Caco-2 (cell line): Measurements from ENCODE around the gene MTPN. TPM values are rescaled to one million over a fixed set of nuclear protein-coding genes. Genes with fewer than 3 reads are reported as not detected.
A peak's percentile ranks its signal among the peaks of the same experiment; 100 is the strongest.

Source experiments
- BruUV-seq: library from RNA; stranded (reverse); fragments of 400-500 nt; replicated peaks from 2 replicates; lab custom pipeline; 2021; lab: Mats Ljungman, UMichigan
- CTCF ChIA-PET: fragments of 300-600 bp; sonication (Branson Sonifier 250); formaldehyde crosslinking; loops from one replicate; lab custom pipeline; 2022; ENCODE audit warnings: antibody characterized with exemption; lab: Charles Lee
- POLR2A ChIA-PET: fragments of 300-600 bp; sonication (Branson Sonifier 250); formaldehyde crosslinking; loops from one replicate; lab custom pipeline; 2022; ENCODE audit warnings: antibody characterized with exemption; lab: Charles Lee
- DNase-seq, 2 experiments: peaks; one replicate each; pipeline versions ENCODE4 v3.0.0 to v3.0.0-alpha.2; 2020 to 2022
- H3K27me3 ChIP-seq: replicated peaks from 2 replicates; pipeline ENCODE4 v1.6.0; 2011; ENCODE audit warnings: low read length; ENCODE audit not compliant: control insufficient read depth, insufficient read depth
- H3K36me3 ChIP-seq: 2 replicates; pipeline ENCODE4 v1.5.1; 2011; ENCODE audit warnings: low read length; ENCODE audit not compliant: control insufficient read depth, insufficient read depth
- H3K4me1 ChIP-seq: fragments of 250-450 bp; sonication (Bioruptor Pico); 2 replicates; pipeline ENCODE4 v1.5.1; 2020; ENCODE audit warnings: mild to moderate bottlenecking
- H3K4me3 ChIP-seq: 2 replicates; pipeline ENCODE4 v1.5.1; 2011; ENCODE audit warnings: low read depth, mild to moderate bottlenecking, control low read depth, low read length
- H3K9me3 ChIP-seq: fragments of 250-450 bp; sonication (Bioruptor Pico); 2 replicates; pipeline ENCODE4 v1.5.1; 2020; ENCODE audit warnings: mild to moderate bottlenecking, moderate library complexity
- H3K27ac Mint-ChIP-seq: one replicate; pipeline ENCODE4 v1.8.0; 2022; ENCODE audit warnings: mixed read lengths; ENCODE audit not compliant: unreplicated experiment
- H3K27me3 Mint-ChIP-seq: one replicate; pipeline ENCODE4 v1.8.0; 2022; ENCODE audit warnings: mixed read lengths; ENCODE audit not compliant: insufficient read depth, unreplicated experiment
- H3K36me3 Mint-ChIP-seq: one replicate; pipeline ENCODE4 v1.8.0; 2022; ENCODE audit warnings: mild to moderate bottlenecking, mixed read lengths; ENCODE audit not compliant: insufficient read depth, unreplicated experiment
- H3K4me1 Mint-ChIP-seq: one replicate; pipeline ENCODE4 v1.8.0; 2022; ENCODE audit warnings: low read depth, mixed read lengths; ENCODE audit not compliant: unreplicated experiment
- H3K4me3 Mint-ChIP-seq: one replicate; pipeline ENCODE4 v1.8.0; 2022; ENCODE audit warnings: mild to moderate bottlenecking, moderate library complexity, mixed read lengths; ENCODE audit not compliant: unreplicated experiment
- H3K9me3 Mint-ChIP-seq: one replicate; pipeline ENCODE4 v1.8.0; 2022; ENCODE audit warnings: mixed read lengths; ENCODE audit not compliant: unreplicated experiment
- intact Hi-C: fragments of 100-400 bp; cut with micrococcal nuclease; formaldehyde crosslinking; loops from one replicate; pipeline ENCODE4 v1.10.0; 2022; ENCODE audit not compliant: unreplicated experiment
- total RNA-seq: library from RNA; stranded (reverse); gene quantifications from 2 replicates; pipeline ENCODE4 v1.2.3, GENCODE V29; 2022
- TF ChIP-seq, protein P1 (sequence below), 2 experiments: fragments of 200-600 bp in 1 of 2; IDR thresholded peaks; 1 replicate in 1 of 2; 2 replicates in 1 of 2; pipeline versions ENCODE4 v1.5.1 to v1.8.0; 2011 to 2022; ENCODE audit warnings: antibody characterized with exemption in 1 of 2, control low read depth in 1 of 2, inconsistent platforms in 1 of 2, low read depth in 1 of 2, low read length in 1 of 2, mild to moderate bottlenecking in 1 of 2, moderate library complexity in 1 of 2; ENCODE audit not compliant: insufficient read depth in 1 of 2, severe bottlenecking in 1 of 2, unreplicated experiment in 1 of 2

MTPN gene
- total RNA-seq, 1 experiment from 2014 or later = 138 TPM

DNA sequence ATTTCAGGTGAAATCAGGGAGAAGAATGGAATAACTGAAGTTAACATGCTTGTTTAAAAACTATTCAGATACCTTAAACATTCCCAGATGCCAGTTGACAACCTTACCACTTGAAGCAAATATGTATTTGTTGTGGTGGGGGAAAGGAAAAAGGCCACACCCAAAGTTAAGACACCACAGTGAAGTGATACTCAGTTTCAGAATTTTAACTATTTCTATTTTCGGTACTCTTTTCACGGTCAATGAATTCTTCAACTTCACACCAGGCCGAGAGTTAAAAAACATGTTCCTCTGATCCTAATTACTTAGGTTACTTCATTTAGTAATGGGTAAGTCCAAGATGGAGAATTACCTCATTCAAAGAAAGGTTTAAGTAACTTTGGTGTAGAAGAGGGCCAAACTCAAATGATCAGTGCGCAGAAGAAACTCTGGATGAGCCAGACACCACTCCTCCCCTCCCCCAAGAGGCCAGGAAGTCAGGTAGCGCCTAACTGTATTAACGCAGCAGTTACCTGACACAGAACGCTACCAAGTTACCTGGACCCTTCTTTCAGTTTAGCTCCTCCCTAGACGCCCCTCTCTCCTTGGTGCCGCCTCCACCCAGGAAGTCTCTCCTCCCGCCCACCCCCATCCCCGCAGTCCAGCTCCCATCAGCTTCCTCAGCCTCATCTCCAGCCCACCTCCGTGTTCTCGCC is 700 bp downstream of the MTPN start:
- Mint-ChIP-seq H3K9me3 (no peaks in the 10 kb centered on the region), H3K4me3 (peak overlapping the region; percentile 79), H3K4me1 (peaks cover 31% of the 10 kb centered on the region), H3K27ac (peak overlapping the region; percentile 70), H3K36me3 (peaks cover 27% of the 10 kb centered on the region), H3K27me3 (no peaks in the 10 kb centered on the region)
- Histone ChIP-seq H3K27me3 (no peaks in the 10 kb centered on the region), H3K36me3 (no peaks in the 10 kb centered on the region), H3K9me3 (no peaks in the 10 kb centered on the region), H3K4me1 (peaks cover 9% of the 10 kb centered on the region; the same call in 1 of the 2 replicates), H3K4me3 (peak overlapping the region; percentile 90)
- intact Hi-C loops = loop anchor here (1.0 kb wide), 2 partner anchors 24 to 47 kb away; no protein-coding TSS in a partner anchor
- TF ChIP-seq, protein P1, sequence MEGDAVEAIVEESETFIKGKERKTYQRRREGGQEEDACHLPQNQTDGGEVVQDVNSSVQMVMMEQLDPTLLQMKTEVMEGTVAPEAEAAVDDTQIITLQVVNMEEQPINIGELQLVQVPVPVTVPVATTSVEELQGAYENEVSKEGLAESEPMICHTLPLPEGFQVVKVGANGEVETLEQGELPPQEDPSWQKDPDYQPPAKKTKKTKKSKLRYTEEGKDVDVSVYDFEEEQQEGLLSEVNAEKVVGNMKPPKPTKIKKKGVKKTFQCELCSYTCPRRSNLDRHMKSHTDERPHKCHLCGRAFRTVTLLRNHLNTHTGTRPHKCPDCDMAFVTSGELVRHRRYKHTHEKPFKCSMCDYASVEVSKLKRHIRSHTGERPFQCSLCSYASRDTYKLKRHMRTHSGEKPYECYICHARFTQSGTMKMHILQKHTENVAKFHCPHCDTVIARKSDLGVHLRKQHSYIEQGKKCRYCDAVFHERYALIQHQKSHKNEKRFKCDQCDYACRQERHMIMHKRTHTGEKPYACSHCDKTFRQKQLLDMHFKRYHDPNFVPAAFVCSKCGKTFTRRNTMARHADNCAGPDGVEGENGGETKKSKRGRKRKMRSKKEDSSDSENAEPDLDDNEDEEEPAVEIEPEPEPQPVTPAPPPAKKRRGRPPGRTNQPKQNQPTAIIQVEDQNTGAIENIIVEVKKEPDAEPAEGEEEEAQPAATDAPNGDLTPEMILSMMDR (IDR thresholded peaks at IDR 0.05; ENCODE audit: insufficient read depth in 1 of 2, low read depth in 1 of 2, low read length in 1 of 2, severe bottlenecking in 1 of 2, unreplicated experiment in 1 of 2) = no peak
- POLR2A ChIA-PET = no interaction called here
- peak; percentile 52 to 60 for DNase-seq
- TSS peak; percentile 45 for BruUV-seq
- CTCF ChIA-PET = no interaction called here

- DNase-seq = no peak
- no peak overlapping the region for H3K4me3 ChIP-seq
- TF ChIP-seq, protein P1 (IDR thresholded peaks at IDR 0.05; ENCODE audit: insufficient read depth in 1 of 2, low read depth in 1 of 2, low read length in 1 of 2, severe bottlenecking in 1 of 2, unreplicated experiment in 1 of 2) = no peak
- Mint-ChIP-seq H3K27ac (no peak overlapping the region), H3K4me3 (peak overlapping the region; percentile 79), H3K27me3 (no peaks in the 10 kb centered on the region), H3K36me3 (peaks cover 27% of the 10 kb centered on the region), H3K4me1 (peaks cover 21% of the 10 kb centered on the region), H3K9me3 (no peaks in the 10 kb centered on the region)
- BruUV-seq = no TSS peak
- intact Hi-C loops = no loop called here
- POLR2A ChIA-PET = no interaction called here
- H3K36me3 ChIP-seq = no peaks in the 10 kb centered on the region
- H3K9me3 ChIP-seq = no peaks in the 10 kb centered on the region
- peaks cover 9% of the 10 kb centered on the region; the same call in 1 of the 2 replicates for H3K4me1 ChIP-seq
- CTCF ChIA-PET = no interaction called here
- H3K27me3 ChIP-seq = no peaks in the 10 kb centered on the region
Observed at GRCh38 chr7:135975166-135975565, 2.0 kb downstream of the MTPN start.

DNA sequence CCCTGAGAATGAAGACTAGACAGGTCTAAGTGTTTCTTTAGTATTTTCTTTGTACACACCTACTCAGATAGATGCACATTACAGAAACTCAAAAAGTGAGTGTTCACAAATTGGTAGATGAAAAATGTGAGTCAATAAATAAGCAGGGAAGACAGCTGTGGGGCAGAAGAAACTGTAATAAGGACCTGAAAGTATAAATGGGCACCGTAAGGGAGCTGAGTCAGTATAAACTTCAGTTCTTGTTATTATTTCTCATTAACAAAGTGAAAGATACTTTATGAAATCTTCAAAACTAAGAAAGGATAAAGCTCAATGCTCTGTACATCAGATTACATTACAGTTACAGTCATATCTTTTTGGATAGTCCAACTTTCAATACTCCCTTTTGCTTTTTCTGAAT is 2.5 kb downstream of the MTPN start:
- Histone ChIP-seq H3K36me3 (no peaks in the 10 kb centered on the region), H3K4me3 (no peak overlapping the region), H3K9me3 (no peaks in the 10 kb centered on the region), H3K27me3 (no peaks in the 10 kb centered on the region), H3K4me1 (peaks cover 7% of the 10 kb centered on the region; the same call in 1 of the 2 replicates)
- CTCF ChIA-PET = no interaction called here
- no peak for DNase-seq
- Mint-ChIP-seq H3K4me3 (peak overlapping the region; percentile 28), H3K4me1 (peaks cover 17% of the 10 kb centered on the region), H3K36me3 (peaks cover 32% of the 10 kb centered on the region), H3K27me3 (no peaks in the 10 kb centered on the region), H3K27ac (no peak overlapping the region), H3K9me3 (no peaks in the 10 kb centered on the region)
- no TSS peak for BruUV-seq
- intact Hi-C loops = no loop called here
- TF ChIP-seq, protein P1 (IDR thresholded peaks at IDR 0.05; ENCODE audit: insufficient read depth in 1 of 2, low read depth in 1 of 2, low read length in 1 of 2, severe bottlenecking in 1 of 2, unreplicated experiment in 1 of 2) = no peak
- POLR2A ChIA-PET = no interaction called here
